Lower lobe of right lung (tissue), 2 donors: ENCODE measurements around the gene PUS1. TPM values are rescaled to one million over a fixed set of nuclear protein-coding genes. Genes with fewer than 3 reads are reported as not detected.

ENCODE experiments used
- ATAC-seq, 2 donors: fragments of 200-7000 bp; cut with Tn5 transposase; one replicate each; pipeline ENCODE4 v1.9.1; 2020 to 2022; ENCODE audit warnings: mild to moderate bottlenecking in 2 of 2, moderate library complexity in 2 of 2
- DNase-seq: peaks from one replicate; pipeline ENCODE4 v3.0.0-alpha.2; 2020
- H3K27ac ChIP-seq: fragments of 200-600 bp; one replicate; pipeline ENCODE4 v1.8.0; 2022
- H3K27me3 ChIP-seq: fragments of 200-600 bp; one replicate; pipeline ENCODE4 v1.8.0; 2022; ENCODE audit warnings: low read depth
- H3K36me3 ChIP-seq: fragments of 200-600 bp; one replicate; pipeline ENCODE4 v1.8.0; 2022; ENCODE audit warnings: mild to moderate bottlenecking
- H3K4me1 ChIP-seq: fragments of 200-600 bp; one replicate; pipeline ENCODE4 v1.8.0; 2022
- H3K4me3 ChIP-seq: fragments of 200-600 bp; one replicate; pipeline ENCODE4 v1.8.0; 2022; ENCODE audit warnings: mild to moderate bottlenecking
- H3K9me3 ChIP-seq: fragments of 200-600 bp; one replicate; pipeline ENCODE4 v1.8.0; 2022
- CTCF ChIP-seq: fragments of 200-600 bp; IDR thresholded peaks from one replicate; pipeline ENCODE4 v1.8.0; 2022; ENCODE audit warnings: antibody characterized with exemption, mild to moderate bottlenecking
- intact Hi-C: fragments of 100-400 bp; cut with DNase I; formaldehyde crosslinking; loops from one replicate; pipeline ENCODE4 v1.11.0; 2022
- total RNA-seq: library from RNA; stranded (reverse); fragmentation: NEBNext Ultra II Directional; extraction: Animal tissue kit (Norgen Biotek cat#: 25700); gene quantifications from one replicate; pipeline ENCODE4 v1.2.1, GENCODE V29; 2021
- donor health status: DM: no; HTN: yes; CAD: no; lungs with severe emphysema.

The PUS1 gene
- total RNA-seq, 1 donor from 2014 or later, result 19.1 TPM

DNA sequence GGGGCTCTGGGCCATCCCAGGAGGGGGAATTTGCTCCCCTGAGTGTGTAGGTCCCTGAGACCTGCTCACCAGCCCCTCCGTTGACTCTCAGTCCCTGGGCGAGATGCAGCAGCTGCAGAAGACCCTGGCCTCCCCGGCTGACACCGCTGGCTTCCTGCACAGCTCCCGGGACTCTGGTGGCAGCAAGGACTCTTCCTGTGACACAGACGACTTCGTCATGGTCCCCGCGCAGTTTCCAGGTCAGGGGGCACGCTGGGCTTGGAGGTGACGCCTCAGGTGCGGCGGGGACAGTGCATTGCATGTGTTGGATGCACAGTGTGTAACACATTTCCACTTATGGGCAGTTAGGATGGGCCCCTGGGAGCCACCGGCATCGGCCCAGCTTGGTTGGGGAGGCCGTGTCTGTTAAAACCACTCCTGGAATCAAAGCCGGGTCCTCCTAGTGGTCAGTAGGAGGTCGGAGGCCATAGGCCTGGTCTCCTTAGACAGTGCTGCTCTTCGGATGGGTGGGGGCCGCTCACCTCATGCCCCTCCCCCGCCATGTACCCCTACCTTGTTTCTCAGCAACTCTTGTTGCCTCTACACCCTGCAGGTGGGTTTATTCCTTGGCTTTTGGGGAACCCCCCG, 17.1 kb upstream of the PUS1 start:
- ATAC-seq, result no peak
- peaks cover 9% of the 10 kb centered on the region for H3K4me1 ChIP-seq
- H3K27me3 ChIP-seq, result no peaks in the 10 kb centered on the region
- H3K9me3 ChIP-seq, result no peaks in the 10 kb centered on the region
- no peak for DNase-seq
- no peak for TF ChIP-seq CTCF
- H3K27ac ChIP-seq, result peak overlapping the region; percentile 6
- H3K36me3 ChIP-seq, result peaks cover 97% of the 10 kb centered on the region
- no peak overlapping the region for H3K4me3 ChIP-seq
- intact Hi-C loops, result no loop called here

- H3K4me1 ChIP-seq, result peaks cover 9% of the 10 kb centered on the region
- intact Hi-C loops, result no loop called here
Measured at GRCh38 chr12:131912518-131913274, 16.4 kb upstream of the PUS1 start.

DNA sequence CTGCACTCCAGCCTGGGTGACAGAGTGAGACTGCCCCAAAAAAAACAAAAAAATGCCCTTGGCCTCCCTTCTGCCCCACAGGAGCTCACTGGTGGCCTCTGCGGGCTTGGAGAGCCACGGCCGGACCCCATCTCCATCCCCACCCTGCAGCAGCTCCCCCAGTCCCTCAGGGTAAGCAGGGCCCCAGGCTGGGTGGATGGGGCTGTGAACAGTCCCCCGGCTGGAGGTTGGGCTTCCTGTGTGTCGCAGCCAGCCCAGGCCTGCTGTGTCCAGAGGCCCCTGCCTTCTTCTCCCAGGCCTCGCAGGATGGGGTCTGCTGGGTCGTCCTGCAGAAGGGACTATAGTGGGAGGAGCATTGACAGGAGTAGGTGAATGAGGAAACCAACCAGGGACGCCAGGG, 15.4 kb upstream of the PUS1 start:
- no peak for TF ChIP-seq CTCF
- ATAC-seq (no peak), DNase-seq (no peak)
- H3K4me3 ChIP-seq, result no peak overlapping the region
- intact Hi-C loops, result no loop called here
- H3K27ac ChIP-seq, result no peak overlapping the region
- no peaks in the 10 kb centered on the region for H3K9me3 ChIP-seq
- H3K4me1 ChIP-seq, result peaks cover 9% of the 10 kb centered on the region
- no peaks in the 10 kb centered on the region for H3K27me3 ChIP-seq
- peaks cover 95% of the 10 kb centered on the region for H3K36me3 ChIP-seq

More at GRCh38 chr12:131912518-131913274, 16.4 kb upstream of the PUS1 start:
- no peak for TF ChIP-seq CTCF
- DNase-seq (no peak), ATAC-seq (peak; percentile 3 to 25)
- Histone ChIP-seq H3K27me3 (no peaks in the 10 kb centered on the region), H3K27ac (peak overlapping the region; percentile 6), H3K9me3 (no peaks in the 10 kb centered on the region), H3K4me3 (no peak overlapping the region), H3K36me3 (peaks cover 96% of the 10 kb centered on the region)

DNA sequence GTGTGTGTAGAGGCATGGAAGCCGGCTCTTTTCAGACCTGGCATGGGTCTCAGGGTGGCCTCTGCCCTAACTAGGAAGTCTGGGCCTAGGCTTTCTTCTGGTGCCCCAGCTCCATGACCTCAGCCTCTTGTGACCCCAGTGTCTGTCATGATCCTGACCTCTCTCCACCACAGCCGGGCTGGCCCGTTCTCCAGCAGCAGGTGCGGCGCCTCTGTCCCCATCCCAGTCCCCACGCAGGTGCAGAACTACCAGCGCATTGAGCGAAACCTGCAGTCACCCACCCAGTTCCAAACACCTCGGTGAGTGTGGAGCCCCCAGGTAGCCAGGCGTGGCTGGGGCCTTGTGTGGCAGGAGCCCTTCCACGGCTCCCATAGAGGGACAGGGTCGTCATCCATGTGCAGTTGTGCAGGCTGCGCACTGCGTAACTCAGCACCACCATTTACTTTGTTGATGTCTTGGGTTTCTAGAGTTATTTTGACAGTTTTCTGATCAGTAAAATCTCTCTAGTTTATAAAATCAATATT, 14.8 kb upstream of the PUS1 start:
- Histone ChIP-seq H3K9me3 (no peaks in the 10 kb centered on the region), H3K36me3 (peaks cover 92% of the 10 kb centered on the region), H3K27me3 (no peaks in the 10 kb centered on the region), H3K27ac (no peak overlapping the region), H3K4me3 (no peak overlapping the region), H3K4me1 (peaks cover 9% of the 10 kb centered on the region)
- TF ChIP-seq CTCF, result no peak
- intact Hi-C loops, result no loop called here
- ATAC-seq (no peak), DNase-seq (no peak)

- H3K9me3 ChIP-seq, result no peaks in the 10 kb centered on the region
- H3K27ac ChIP-seq, result no peak overlapping the region
- TF ChIP-seq CTCF, result no peak
- no peaks in the 10 kb centered on the region for H3K27me3 ChIP-seq
- H3K4me3 ChIP-seq, result no peak overlapping the region
- no peak for ATAC-seq
- peaks cover 92% of the 10 kb centered on the region for H3K36me3 ChIP-seq
- H3K4me1 ChIP-seq, result peaks cover 9% of the 10 kb centered on the region
- DNase-seq, result no peak
- intact Hi-C loops, result no loop called here
Measured at GRCh38 chr12:131915000-131915689, 13.9 kb upstream of the PUS1 start.
